IPS-11a (cell line): Measurements from ENCODE around the gene SLC4A1AP.
"Not testable (repeated sequence)": the region's sequence is repeated elsewhere in the genome, so short reads cannot be mapped to it uniquely, and the experiment has no call there.

Experiments
- H3K4me3 ChIP-seq: one replicate; pipeline ENCODE4 v1.5.1; 2013; ENCODE audit warnings: low read depth, low read length, control low read depth

The SLC4A1AP gene, protein sequence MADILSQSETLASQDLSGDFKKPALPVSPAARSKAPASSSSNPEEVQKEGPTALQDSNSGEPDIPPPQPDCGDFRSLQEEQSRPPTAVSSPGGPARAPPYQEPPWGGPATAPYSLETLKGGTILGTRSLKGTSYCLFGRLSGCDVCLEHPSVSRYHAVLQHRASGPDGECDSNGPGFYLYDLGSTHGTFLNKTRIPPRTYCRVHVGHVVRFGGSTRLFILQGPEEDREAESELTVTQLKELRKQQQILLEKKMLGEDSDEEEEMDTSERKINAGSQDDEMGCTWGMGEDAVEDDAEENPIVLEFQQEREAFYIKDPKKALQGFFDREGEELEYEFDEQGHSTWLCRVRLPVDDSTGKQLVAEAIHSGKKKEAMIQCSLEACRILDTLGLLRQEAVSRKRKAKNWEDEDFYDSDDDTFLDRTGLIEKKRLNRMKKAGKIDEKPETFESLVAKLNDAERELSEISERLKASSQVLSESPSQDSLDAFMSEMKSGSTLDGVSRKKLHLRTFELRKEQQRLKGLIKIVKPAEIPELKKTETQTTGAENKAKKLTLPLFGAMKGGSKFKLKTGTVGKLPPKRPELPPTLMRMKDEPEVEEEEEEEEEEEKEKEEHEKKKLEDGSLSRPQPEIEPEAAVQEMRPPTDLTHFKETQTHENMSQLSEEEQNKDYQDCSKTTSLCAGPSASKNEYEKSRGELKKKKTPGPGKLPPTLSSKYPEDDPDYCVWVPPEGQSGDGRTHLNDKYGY

DNA sequence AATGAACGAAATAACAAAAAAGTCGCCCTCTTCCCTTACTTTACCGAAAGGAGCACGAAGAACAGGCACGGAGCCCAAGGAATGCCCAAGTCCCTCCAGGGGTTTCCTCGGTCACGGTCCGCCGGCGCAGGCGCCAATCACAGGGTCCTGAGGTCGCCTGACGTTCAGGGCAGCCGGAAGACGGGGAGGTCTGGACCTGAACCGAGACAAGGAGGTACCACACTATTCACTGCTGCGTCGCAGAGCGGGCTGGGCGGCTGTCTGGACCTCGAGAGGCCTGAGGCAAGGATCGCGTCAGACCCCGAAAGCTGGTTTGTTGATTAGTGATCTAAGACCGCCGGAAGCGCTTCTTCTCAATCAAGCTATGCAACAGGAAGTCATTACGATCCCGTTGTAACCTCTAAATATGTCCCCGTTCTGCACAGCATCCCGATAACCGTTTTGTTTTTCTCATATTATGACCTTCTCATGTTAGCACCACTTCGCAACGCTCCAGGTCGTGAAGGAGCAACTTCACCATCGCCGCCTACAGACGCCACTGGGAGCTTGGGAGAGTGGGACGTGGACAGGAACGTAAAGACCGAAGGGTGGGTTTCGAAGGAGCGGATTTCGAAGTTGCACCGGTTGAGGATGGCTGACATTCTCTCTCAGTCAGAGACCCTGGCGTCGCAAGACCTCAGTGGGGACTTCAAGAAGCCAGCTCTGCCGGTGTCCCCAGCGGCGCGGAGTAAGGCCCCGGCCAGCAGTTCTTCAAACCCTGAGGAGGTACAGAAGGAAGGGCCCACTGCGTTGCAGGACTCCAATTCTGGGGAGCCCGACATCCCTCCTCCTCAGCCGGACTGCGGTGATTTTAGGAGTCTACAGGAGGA, at the start of gene SLC4A1AP, which contains the start of gene SUPT7L:
TSS of gene SLC4A1AP (plus strand) at position 605 of the 869 bp plus-strand sequence. CDS start at position 631, 26 bp downstream.
TSS of gene SUPT7L (minus strand) at position 330 of the 869 bp plus-strand sequence. CDS start 1,422 bp downstream, outside the sequence.
- H3K4me3 ChIP-seq = peak within 1 kb of the TSS; percentile 98

DNA sequence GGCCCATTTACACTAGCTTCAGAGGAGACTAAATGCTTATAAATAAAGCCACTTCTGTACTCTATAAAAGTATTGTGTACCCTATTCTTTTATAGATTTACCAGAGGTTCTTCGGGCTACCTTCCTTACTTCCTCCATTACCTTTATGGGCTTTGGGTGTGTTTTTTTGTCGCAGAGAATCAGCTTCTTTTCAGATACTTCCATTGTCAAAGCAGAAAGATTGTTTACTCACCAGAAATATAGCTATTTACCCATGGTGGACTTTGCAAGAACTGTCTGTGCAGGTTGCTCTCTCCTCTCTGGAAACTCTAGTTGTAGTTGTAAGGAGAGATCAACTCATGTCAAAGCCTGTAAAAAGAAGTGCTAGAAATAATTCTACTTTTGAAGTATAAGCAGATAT, 49.7 kb upstream of the SLC4A1AP start:
- no peak overlapping the region for H3K4me3 ChIP-seq

DNA sequence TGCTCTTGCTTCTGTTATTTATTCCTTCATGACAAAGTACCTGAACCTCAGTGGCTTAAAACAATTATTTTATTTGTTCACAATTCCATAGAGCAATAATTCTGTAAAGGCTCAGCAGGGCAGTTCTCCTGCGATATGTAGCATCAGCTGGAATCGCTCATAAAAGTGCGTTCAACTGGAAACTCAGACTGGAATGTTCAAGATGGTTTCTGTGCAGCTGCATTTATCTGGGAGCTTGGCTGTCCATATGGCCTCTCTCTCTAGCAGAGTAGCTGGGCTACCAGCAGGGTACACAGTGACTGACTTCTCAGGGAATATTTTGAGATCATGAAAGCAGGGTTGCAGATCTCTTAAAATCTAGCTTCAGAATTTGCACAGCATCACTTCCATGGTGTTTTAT, 48.4 kb upstream of the SLC4A1AP start:
- H3K4me3 ChIP-seq = no peak overlapping the region

DNA sequence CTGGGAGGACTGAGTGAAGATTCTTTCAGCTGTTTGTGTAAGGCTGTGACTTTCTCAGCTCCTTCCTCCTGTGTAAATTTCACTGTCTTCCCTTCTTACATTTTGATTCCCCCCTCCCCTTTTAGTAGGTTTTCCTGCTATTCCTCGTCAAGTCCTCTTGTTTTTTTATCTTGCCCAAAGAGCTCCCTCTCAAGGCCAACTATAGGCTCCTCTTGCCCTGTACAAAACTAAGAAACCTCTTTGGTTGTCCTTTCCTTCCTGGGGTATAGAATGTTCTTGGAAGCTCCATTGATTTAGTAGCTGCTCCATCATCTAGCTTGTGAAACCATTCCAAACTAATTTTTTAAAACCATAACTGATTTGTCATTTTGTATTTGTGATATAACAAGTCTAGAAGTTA, 42.2 kb upstream of the SLC4A1AP start:
- H3K4me3 ChIP-seq = no peak overlapping the region

DNA sequence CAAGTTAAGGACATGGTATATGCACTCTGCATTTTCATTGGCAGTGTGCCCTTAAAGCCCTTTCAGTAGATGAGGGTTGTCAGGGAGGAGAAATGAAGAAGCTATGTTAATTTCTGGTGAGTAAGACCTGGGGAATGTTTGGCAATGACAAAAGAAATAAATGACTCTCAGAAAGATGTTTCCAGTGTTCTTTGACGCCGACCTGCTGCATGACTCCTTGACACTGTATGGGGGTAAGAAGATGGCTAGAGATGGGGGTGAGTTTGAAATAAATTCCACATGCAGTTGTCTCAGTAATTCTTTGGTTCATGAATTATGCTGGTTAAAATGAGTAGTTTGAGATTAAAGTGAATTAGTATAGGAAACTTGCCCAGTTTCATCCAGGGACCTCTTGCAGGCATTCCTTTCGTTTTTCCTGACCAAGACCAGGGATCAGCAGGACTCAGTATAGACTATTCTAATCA, 40.7 kb upstream of the SLC4A1AP start:
- H3K4me3 ChIP-seq = no peak overlapping the region

DNA sequence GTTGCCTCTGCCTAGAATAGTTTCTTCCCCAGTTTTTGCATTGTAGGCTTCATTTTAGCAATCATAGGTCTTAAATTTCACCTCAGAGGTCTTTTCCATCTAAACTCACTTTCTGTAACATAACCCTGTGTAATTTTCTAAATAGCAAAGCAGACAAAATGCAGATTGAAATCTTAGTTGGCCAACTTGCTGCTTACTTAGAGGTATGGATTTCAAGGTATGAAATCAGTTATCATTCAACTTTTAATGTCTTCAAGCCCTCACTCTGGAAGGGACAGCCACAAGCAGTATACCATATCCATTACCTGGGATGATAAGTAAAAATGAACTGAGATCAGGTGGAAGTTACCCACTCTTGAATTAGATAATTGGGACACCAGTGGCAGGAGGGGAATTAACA, 38.7 kb upstream of the SLC4A1AP start:
- no peak overlapping the region for H3K4me3 ChIP-seq

DNA sequence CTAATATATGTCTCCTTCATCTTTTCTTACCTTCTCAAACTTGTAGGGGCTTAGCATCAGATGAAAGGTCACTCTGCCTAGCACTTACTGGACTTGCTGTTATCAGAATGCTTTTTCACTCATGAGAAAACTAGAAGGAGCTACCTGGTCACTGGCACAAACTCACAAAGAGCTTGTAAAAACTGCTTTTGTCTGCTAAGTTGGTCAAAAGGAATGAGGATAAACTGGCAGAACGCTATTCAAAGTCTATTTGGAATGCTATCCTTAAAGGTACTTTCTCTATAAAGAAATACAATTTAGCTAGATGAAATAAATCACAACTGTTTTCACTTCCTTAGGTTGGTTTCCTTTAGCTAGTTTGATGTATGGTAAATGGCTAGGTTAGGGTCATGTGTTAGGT, 37.4 kb upstream of the SLC4A1AP start:
- not testable (repeated sequence) for H3K4me3 ChIP-seq

DNA sequence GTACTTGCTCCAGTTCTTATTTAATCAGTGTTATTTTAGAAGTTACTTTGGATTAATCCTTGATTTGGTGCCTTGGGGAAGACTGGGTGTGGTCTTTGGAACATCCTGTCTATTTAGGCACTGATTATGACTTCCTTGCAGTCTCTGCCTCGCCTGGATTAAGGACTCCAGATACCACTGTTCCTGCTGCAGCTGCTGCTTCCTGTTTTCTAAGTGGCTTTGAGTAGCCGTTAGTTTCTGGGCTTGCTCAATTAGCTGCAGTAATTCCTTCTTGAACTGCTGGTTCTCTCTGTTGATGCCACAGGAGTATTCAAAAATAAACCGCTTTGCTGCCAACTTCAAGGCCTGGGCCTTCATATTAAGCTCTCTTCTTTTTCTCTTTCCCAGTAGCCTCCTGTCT, 36.8 kb upstream of the SLC4A1AP start:
- H3K4me3 ChIP-seq = not testable (repeated sequence)

DNA sequence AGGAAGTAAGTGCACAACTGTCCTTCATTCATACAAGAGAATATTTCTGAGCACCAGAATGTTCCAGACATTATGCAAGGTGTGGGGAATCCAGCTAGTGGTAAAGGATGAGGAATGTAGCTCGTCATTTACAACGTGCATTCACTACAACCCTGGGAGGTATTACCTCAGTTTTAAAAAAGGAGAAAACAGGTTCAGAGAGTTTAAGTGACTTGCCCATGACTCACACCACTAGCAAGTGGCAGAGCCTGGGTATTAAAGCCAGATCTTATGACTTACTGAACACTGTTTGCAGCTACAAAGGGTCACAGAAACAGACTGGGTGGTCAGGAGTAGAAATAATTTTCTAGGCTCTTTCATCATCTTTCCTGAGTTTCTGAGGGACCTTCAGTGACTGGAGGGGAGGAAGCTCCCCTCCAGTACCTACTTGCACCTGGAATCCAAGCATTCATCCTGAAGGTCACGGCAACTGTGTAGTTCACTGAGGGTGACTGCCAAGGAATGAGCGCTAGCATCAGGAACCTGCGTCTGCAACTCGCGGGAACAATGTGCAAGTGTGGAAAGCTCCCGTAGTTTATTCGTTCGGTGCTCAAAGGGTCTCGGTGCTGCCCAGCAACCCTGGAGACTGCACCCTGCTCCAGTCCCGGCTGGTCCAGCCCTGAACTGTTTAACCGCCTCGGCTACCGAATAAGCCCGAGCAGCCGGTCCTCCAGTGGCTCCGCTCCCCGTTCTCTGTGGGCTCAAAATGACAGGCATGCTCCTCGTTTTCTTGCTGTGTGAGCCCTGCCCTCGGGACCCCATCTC, 35.5 kb upstream of the SLC4A1AP start:
- H3K4me3 ChIP-seq = peak overlapping the region; percentile 92

DNA sequence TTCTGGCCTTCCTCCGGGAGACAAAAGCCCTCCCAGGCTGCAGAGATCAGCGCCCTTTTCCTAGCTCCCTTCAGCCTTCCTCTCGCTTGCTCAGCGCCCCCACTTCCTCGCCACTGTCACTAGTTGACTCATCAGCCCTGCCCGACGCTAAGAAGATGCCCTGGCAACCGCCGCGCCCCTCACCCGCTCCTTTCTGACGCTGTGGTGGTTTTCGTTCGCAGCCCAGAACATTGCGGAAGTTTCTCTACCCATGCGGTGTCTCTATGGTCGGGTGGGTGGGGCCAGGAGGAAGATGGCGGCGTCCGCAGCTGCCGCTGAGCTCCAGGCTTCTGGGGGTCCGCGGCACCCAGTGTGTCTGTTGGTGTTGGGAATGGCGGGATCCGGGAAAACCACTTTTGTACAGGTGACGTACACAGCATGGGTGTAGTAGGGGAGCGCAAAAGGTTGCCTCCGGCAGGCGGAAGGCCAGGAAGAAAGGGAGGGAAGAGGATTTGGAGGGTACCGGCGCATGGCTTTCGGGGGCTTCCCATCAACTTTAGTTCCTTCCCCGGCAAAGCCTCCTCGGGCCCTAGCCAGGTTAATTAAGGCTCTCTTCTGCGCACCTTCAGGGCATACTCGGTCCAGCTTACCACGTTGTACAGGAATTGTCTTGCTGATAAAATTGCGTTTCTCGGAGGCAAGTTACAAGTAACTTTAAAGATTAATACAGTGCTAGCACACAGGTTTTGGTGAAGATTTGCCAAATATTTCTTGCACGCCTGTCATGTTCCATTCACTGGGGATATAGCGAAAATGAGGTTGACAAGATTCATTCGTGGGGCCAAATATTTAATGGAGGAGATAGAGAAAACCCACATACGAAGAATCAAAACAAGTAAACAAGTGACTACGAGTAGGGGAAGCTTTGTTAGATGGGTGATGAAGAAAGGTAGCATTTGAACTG, 34.7 kb upstream of the SLC4A1AP start, which contains the start of the genes CCDC121 and GPN1:
TSS of gene CCDC121 (minus strand) at position 246 of the 943 bp plus-strand sequence. CDS start 1,213 bp downstream, outside the sequence.
TSS of gene GPN1 (plus strand) at position 284 of the 943 bp plus-strand sequence. CDS start at position 293, 9 bp downstream.
- H3K4me3 ChIP-seq = peak within 1 kb of the TSS; percentile 92

DNA sequence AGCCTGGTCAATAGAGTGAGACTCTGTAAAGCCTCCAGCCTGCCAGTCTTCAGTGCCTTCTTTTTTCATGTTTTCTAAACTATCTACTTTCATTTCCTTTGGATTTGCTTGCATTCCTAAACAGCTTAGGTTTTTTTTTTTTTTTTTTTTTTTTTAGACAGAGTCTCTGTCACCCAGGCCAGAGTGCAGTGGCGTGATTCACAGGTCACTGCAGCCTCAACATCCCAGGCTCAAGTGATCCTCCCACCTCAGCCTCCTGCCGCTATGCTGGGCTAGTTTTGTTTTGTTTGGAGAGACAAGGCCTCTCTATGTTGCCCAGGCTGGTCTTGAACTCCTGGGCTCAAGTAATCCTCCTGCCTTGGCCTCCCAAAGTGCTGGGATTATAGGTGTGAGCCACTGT, 33.4 kb upstream of the SLC4A1AP start:
- not testable (repeated sequence) for H3K4me3 ChIP-seq

DNA sequence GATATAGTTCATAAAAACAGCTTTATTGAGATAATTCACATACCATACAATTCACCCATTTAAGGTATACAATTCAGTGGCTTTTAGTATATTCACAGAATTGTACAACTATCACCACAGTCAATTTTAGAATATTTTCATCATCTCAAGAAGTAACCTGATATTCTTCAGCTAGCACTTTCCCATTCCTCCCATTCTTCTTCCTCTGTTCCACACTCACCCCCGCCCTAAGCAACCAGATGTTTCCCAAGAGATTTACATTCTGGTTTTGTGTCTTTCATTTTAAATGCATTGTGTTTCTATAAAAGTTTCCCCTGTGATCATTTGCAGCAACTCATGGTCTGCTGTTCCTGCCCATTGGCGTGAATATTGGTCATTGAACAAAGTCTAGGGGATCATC, 29.4 kb upstream of the SLC4A1AP start:
- H3K4me3 ChIP-seq = no peak overlapping the region

DNA sequence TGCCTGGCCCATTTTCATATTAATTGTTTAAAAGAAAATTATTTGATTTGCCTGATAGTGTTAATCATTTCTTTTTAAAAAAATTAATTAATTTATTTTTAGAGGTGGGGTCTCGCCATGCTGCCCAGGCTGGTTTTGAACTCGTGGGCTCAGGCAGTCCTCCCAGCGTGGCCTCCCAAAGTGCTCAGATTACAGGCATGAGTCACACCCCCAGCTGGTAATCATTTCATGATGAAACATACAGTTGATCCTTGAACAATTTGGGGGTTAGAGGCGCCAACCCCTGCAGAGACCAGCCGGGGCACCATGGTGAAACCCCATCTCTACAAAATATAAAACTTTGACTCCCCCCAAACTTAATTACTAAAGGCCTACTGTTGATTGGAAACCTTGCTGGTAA, 26.9 kb upstream of the SLC4A1AP start:
- H3K4me3 ChIP-seq = no peak overlapping the region

DNA sequence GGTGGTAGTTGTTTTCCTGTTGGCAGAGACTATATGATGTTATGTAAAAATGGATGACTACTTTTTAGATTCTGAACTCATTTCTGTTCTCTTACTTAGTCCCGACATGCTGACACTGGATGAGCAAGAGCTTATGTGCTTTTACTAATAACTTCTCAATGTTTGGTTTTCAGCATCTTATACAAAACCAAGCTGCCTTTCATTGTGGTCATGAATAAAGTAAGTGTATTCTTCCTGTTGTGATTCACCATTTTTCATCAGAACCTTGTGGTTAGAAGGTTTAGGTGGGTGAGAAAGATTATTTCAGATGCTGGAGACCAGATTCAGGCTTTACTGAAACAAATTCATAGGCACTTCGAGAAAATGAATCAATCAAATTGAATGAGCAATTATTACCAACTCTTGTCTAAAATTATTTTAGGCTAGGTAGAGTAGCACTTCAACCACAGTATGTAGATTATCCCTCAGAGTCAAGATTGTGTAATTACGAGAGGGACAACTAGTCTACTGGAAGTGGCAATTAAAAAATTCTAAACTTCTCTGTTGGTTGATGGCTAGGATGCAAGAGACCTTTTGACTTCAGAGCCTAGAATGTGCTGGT, 25.6 kb upstream of the SLC4A1AP start:
- H3K4me3 ChIP-seq = no peak overlapping the region

DNA sequence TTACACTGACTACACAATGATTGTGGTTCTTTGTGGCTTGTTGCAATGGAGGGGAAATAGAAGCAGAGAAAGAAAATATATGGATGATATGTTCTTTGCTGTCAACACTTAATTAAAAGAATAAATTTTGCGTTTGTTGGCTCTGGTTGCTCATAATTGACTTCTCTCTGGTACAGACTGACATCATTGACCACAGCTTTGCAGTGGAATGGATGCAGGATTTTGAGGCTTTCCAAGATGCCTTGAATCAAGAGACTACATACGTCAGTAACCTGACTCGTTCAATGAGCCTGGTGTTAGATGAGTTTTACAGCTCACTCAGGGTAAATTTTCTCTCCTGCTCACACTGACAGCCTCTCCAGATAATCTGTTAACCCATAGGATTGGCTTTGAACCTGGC, 25.0 kb upstream of the SLC4A1AP start:
- no peak overlapping the region for H3K4me3 ChIP-seq

DNA sequence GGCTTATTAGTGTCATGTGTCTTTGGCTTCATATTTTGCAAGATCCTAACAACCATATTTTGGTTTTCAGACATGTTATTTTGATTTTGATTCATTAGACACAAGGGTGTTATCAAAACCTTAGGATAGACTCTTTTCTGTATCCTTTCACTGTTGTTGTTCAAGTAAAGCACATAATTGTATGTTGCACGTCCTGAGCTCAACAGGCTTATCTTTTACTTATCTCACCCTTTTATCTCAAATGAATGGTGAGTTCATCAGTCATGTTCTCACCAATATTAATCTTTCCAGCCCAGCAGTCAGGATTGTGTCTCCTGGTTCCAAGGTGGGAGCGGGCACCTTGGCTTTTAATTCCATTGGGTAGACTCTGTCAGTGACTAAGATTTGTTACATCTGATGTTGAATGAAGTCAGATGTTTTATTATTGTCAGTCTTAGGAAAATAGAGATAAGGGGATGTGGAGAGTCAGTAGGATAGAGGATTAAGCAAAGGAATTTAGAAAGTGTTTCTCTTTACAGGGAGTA, 22.9 kb upstream of the SLC4A1AP start:
- no peak overlapping the region for H3K4me3 ChIP-seq

DNA sequence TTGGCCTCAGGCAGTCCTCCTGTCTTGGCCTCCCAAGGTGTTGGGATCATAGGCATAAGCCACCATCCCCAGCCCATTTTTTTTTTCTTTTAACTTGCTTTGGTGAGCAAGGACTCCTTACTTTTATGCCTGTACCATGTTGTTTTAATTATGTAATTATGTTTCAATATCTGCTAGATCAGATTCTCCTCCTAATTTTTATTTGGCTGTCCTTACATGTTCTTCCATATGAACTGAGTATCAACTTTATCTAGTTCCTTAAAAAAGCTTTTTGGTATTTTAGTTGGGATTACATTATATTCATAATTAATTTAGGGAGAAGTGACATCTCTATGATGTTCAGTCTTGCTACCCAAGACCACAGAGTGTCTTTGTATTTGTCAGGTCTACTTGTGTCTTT, 18.5 kb upstream of the SLC4A1AP start:
- H3K4me3 ChIP-seq = no peak overlapping the region

DNA sequence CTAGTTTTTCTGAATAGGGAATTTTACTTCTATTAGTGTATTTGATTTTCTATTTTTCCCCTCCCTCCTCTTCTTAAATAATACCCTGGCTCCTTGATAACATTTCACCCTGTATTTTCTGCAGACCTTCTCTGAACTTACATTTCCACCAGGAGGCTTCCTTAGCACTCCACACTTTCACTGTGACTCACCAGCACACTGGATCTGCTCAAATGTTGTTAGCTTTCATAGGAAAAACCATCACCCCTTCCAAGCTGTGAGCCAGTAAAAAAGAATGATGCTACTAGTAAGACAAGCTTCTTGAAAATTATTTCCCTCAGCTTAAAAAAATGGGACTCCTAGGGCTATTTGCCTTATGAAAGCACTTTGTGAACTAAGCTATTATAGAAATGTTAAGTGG, 16.4 kb upstream of the SLC4A1AP start:
- H3K4me3 ChIP-seq = no peak overlapping the region
